Pancreas (tissue), 10 donors: ENCODE measurements around the gene SLC27A5. TPM values are rescaled to one million over a fixed set of nuclear protein-coding genes. Genes with fewer than 3 reads are reported as not detected.

Experiments
- ATAC-seq, 4 donors: fragments of 200-7000 bp; cut with Tn5 transposase; one replicate each; pipeline versions ENCODE4 v1.8.0 to v1.9.1; 2020; ENCODE audit warnings: mild to moderate bottlenecking in 4 of 4, moderate library complexity in 4 of 4
- DNase-seq, 6 donors: peaks; one replicate each; pipeline ENCODE4 v3.0.0-alpha.2; 2020
- FAIRE-seq: peaks from 2 replicates; lab custom pipeline; 2012; peaks lifted over from hg19 to GRCh38; lab: Jason Lieb, UNC
- H3K27ac ChIP-seq, 4 donors: fragments of 200-600 bp; sonication (generic); 1 replicate in 3 of 4; 2 replicates in 1 of 4; pipeline versions ENCODE4 v1.5.0 to v1.8.0; 2020
- H3K27me3 ChIP-seq, 4 donors: fragments of 200-600 bp; one replicate each; pipeline ENCODE4 v1.8.0; 2021
- H3K36me3 ChIP-seq, 3 donors: fragments of 200-600 bp; sonication (generic) in 1 of 3; one replicate each; pipeline versions ENCODE4 v1.5.0 to v1.8.0; 2020 to 2021
- H3K4me1 ChIP-seq, 3 donors: fragments of 200-600 bp; one replicate each; pipeline ENCODE4 v1.8.0; 2021
- H3K4me3 ChIP-seq, 4 donors: fragments of 200-600 bp; sonication (generic) in 2 of 4; one replicate each; pipeline versions ENCODE4 v1.5.0 to v1.8.0; 2020 to 2021
- H3K9me3 ChIP-seq, 4 donors: fragments of 200-600 bp; one replicate each; pipeline ENCODE4 v1.8.0; 2021
- WGBS, 2 donors: extraction: QIAGEN DNeasy Blood & Tissue Kit; methylation state at CpG; one replicate each; pipeline ENCODE4 v1.1.7; 2013; 5-methylcytosine and 5-hydroxymethylcytosine counted together
- intact Hi-C, 3 donors: fragments of 100-400 bp; cut with DNase I; formaldehyde crosslinking; loops; one replicate each; pipeline versions ENCODE4 v1.11.1 to v1.14.2; 2022
- polyA plus RNA-seq, 2 donors: library from polyadenylated mRNA; stranded (reverse); fragments of 200-250 nt; gene quantifications; one replicate each; pipeline ENCODE4 v1.2.3, GENCODE V29; 2013
- total RNA-seq, 6 donors: library from RNA; stranded (reverse); fragmentation: NEBNext Ultra II Directional in 4 of 6; extraction: Animal tissue kit (Norgen Biotek cat#: 25700) in 4 of 6; gene quantifications; one replicate each; pipeline versions ENCODE4 v1.2.1 to v1.2.4, GENCODE V29; 2021 to 2023
- TF ChIP-seq, protein P1 (sequence below), 4 donors: fragments of 200-600 bp; sonication (generic) in 3 of 4; IDR thresholded peaks; one replicate each; pipeline versions ENCODE4 v1.5.0 to v1.8.0; 2021; ENCODE audit warnings: antibody characterized with exemption in 4 of 4
- donor health status: healthy with polysubstance abuse.
- donor health status: DM: no; HTN: no; CAD: no; lungs with moderate emphysema.
- donor health status: DM: no; HTN: no; CAD: no.
- donor health status: control.
- donor health status: control.
- donor health status: Bipolar disorder and iron deficiency.
- donor health status: DM: yes; HTN: yes; CAD: no.
- donor health status: DM: no; HTN: no; CAD: no.
- donor health status: DM: no; HTN: no; CAD: no.
- donor health status: DM: yes; HTN: yes; CAD: no.

SLC27A5 gene
- total and polyA plus RNA-seq, 8 donors, result 3.0 to 15.6 (median 6.1) TPM

- ATAC-seq (no peak), FAIRE-seq (no peak), DNase-seq (no peak)
- H3K36me3 ChIP-seq, result peaks cover 0 to 11% (median 0%) of the 10 kb centered on the region in 3 donors
- 94 to 95% methylated on average over 2 of the region's 2 CpGs for WGBS, 2 donors
- no peak overlapping the region for H3K27ac ChIP-seq
- TF ChIP-seq, protein P1, sequence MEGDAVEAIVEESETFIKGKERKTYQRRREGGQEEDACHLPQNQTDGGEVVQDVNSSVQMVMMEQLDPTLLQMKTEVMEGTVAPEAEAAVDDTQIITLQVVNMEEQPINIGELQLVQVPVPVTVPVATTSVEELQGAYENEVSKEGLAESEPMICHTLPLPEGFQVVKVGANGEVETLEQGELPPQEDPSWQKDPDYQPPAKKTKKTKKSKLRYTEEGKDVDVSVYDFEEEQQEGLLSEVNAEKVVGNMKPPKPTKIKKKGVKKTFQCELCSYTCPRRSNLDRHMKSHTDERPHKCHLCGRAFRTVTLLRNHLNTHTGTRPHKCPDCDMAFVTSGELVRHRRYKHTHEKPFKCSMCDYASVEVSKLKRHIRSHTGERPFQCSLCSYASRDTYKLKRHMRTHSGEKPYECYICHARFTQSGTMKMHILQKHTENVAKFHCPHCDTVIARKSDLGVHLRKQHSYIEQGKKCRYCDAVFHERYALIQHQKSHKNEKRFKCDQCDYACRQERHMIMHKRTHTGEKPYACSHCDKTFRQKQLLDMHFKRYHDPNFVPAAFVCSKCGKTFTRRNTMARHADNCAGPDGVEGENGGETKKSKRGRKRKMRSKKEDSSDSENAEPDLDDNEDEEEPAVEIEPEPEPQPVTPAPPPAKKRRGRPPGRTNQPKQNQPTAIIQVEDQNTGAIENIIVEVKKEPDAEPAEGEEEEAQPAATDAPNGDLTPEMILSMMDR (IDR thresholded peaks at IDR 0.05), result no peak
- H3K4me1 ChIP-seq, result no peaks in the 10 kb centered on the region
- intact Hi-C loops, result no loop called here
- no peaks in the 10 kb centered on the region for H3K9me3 ChIP-seq
- H3K4me3 ChIP-seq, result no peak overlapping the region
- no peaks in the 10 kb centered on the region for H3K27me3 ChIP-seq
Measured at GRCh38 chr19:58483776-58484175, 28.0 kb downstream of the SLC27A5 start.

- Histone ChIP-seq H3K9me3 (no peaks in the 10 kb centered on the region), H3K4me1 (no peaks in the 10 kb centered on the region), H3K36me3 (peaks cover 0 to 11% (median 0%) of the 10 kb centered on the region in 3 donors), H3K4me3 (no peak overlapping the region), H3K27ac (no peak overlapping the region), H3K27me3 (no peaks in the 10 kb centered on the region)
- ATAC-seq (no peak), DNase-seq (peak in 1 of 6 donors; percentile 20), FAIRE-seq (no peak)
- WGBS, 2 donors, result 90 to 92% methylated on average over 7 of the region's 7 CpGs
- intact Hi-C loops, result no loop called here
- TF ChIP-seq, protein P1 (IDR thresholded peaks at IDR 0.05), result no peak
Measured at GRCh38 chr19:58482372-58482771, 29.4 kb downstream of the SLC27A5 start.

DNA sequence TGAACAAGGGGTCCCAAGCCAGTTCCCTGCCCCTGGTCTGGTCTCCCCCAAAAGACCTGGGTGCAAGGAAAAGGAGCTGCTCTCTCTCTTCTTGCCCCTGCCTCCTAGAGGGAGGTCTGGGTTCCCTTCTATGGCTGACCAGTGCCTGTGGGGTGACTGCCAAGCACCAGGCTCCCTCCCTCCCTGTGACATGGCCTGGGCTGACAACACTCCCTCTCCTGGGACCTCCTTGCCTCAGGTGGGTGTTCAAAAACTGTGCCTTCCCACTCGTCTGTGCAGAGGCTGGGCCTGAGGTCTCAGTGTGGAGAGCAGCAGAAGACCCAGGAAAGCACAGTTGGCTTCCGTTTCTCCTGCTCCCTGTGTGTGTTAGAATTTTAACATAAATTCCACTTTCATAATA, 31.0 kb downstream of the SLC27A5 start:
- ATAC-seq (no peak), DNase-seq (peak in 1 of 6 donors; percentile 21), FAIRE-seq (no peak)
- Histone ChIP-seq H3K4me3 (no peak overlapping the region), H3K27me3 (no peaks in the 10 kb centered on the region), H3K27ac (no peak overlapping the region), H3K36me3 (peaks cover 0 to 11% (median 0%) of the 10 kb centered on the region in 3 donors), H3K9me3 (no peaks in the 10 kb centered on the region), H3K4me1 (peaks cover 0 to 4% (median 0%) of the 10 kb centered on the region in 3 donors)
- TF ChIP-seq, protein P1 (IDR thresholded peaks at IDR 0.05), result no peak
- intact Hi-C loops, result no loop called here
- 74 to 75% methylated on average over 2 of the region's 2 CpGs for WGBS, 2 donors

- FAIRE-seq (no peak), DNase-seq (peak in 1 of 6 donors; percentile 69), ATAC-seq (no peak)
- 92 to 94% methylated on average over 20 of the region's 20 CpGs for WGBS, 2 donors
- Histone ChIP-seq H3K9me3 (no peaks in the 10 kb centered on the region), H3K27ac (no peak overlapping the region), H3K27me3 (no peaks in the 10 kb centered on the region), H3K4me3 (no peak overlapping the region), H3K36me3 (peaks cover 0 to 11% (median 0%) of the 10 kb centered on the region in 3 donors), H3K4me1 (peaks cover 0 to 4% (median 0%) of the 10 kb centered on the region in 3 donors)
- intact Hi-C loops, result no loop called here
- TF ChIP-seq, protein P1 (IDR thresholded peaks at IDR 0.05), result no peak
Measured at GRCh38 chr19:58480481-58480830, 31.3 kb downstream of the SLC27A5 start.

- no peak for ATAC-seq
- Histone ChIP-seq H3K36me3 (peaks cover 0 to 11% (median 0%) of the 10 kb centered on the region in 3 donors), H3K4me1 (peaks cover 0 to 9% (median 0%) of the 10 kb centered on the region in 3 donors), H3K27me3 (no peaks in the 10 kb centered on the region), H3K9me3 (no peaks in the 10 kb centered on the region), H3K4me3 (no peak overlapping the region), H3K27ac (no peak overlapping the region)
- peak in 1 of 6 donors; percentile 58 for DNase-seq
- TF ChIP-seq, protein P1 (IDR thresholded peaks at IDR 0.05), result no peak
- 88 to 90% methylated on average over 28 of the region's 28 CpGs for WGBS, 2 donors
- no peak for FAIRE-seq
- intact Hi-C loops, result no loop called here
Measured at GRCh38 chr19:58479736-58480480, 31.9 kb downstream of the SLC27A5 start.
